Glomerular visceral epithelial cell (primary cell): ENCODE data around the gene FNDC3A.
"Not testable (repeated sequence)": the region's sequence is repeated elsewhere in the genome, so short reads cannot be mapped to it uniquely, and the experiment has no call there.

Experiments used
- DNase-seq: peaks from one replicate; pipeline ENCODE4 v3.0.0-alpha.2; 2016; ENCODE audit errors: extremely low spot score

Gene FNDC3A

DNA sequence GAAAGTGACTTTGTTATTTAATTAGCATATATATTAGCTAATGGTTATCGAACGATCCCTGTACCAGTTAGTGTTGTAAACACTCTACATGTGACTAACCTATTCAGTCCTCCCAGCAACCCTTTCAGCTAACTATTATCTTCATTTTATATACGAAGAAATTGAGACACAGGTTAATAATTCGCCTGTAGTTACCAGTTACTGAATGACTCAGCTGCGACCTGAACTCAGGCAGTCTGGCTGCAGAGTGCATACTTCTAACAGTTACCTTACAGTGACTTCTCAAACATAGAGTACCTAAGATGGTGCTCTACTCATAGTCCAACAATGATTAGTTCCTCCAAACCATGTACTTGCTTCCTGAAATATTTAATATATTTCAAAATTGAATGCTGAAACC, 117.7 kb downstream of the FNDC3A start:
- peak; percentile 21 for DNase-seq

DNA sequence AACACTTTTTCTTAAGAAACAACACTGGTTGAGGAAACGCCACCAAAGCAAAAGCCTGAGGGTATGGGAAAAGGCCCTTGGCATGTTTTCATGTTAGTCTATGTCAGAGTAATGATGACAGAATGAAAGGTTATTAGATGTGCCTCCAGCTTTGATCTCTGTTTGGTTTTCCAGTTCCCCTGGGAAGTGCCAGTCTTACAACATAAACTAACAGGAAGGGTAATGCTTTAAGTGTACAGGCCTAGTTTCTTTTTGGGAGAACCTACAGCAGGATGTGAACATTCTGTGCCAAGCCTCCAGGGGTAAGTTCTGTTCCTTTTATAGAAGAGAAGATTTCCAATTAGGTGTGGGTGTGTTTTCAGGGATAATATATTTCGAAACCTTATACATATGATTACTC, 121.7 kb downstream of the FNDC3A start:
- peak; percentile 19 for DNase-seq

GRCh38 chr13:49098198-49098597, 122.5 kb downstream of the FNDC3A start:
- DNase-seq = peak; percentile 62

- DNase-seq = peak; percentile 24
These were observed 123.2 kb downstream of the FNDC3A start for GRCh38 chr13:49098771-49099512.

DNA sequence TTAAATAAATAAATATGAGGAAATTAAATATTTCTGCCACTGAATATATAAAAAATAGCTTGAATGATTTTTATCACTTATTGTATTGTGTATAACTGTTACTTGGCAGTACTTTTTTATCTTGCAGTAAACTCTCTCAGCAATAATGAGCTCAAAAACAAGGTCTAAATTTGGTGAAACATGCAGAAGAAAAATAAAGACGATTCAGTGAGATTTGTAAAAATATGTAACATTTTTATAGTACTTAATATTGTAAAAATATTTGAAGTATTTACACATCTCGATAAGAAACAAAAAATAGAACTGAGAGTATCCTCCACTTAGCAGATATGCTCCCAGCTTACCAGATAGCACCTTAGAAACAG, 123.8 kb downstream of the FNDC3A start:
- DNase-seq = no peak

DNA sequence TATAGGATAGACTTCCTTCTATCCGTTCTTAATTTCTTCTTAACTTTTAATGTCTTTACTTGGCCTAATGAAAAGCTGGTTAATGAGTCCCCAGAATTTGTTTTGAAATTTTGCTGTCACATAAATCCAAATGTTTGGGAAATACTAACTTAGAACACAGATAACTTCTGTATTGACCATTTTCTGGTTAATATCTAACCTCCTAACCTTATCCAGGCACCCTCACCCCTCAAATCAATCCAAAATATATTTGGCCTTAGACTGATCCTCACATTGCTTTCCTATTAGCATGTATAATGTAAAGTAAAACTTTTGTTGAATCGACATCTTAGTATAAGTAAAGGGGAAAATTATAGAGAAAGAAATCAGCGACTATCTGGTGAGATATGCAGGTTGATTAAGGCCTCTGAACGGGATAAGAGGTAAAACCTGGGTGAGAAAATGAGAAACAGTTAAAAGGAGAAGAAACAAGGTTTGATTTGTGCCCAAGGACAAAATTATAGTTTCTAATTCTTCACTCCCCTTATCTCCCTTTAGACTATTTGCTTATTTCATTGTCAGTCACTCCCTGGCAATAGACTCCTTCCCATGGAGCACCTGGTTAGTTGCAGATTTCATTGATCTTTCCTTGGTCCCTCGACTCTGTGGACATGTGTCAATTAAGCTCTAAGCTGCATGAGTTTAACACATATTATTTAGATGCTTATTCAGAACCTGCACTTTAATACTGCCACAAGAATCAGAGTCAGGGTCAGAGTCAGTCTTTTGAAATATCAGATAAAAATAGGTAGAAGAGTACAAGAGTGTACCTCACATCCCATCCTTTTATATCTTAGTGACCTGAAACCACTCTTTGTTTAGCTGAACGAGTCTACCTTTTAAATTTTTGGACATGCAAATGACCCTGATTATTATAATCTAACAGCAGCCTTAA, 125.2 kb downstream of the FNDC3A start:
- DNase-seq = no peak

GRCh38 chr13:49108196-49108595, 132.5 kb downstream of the FNDC3A start:
- DNase-seq = no peak

DNA sequence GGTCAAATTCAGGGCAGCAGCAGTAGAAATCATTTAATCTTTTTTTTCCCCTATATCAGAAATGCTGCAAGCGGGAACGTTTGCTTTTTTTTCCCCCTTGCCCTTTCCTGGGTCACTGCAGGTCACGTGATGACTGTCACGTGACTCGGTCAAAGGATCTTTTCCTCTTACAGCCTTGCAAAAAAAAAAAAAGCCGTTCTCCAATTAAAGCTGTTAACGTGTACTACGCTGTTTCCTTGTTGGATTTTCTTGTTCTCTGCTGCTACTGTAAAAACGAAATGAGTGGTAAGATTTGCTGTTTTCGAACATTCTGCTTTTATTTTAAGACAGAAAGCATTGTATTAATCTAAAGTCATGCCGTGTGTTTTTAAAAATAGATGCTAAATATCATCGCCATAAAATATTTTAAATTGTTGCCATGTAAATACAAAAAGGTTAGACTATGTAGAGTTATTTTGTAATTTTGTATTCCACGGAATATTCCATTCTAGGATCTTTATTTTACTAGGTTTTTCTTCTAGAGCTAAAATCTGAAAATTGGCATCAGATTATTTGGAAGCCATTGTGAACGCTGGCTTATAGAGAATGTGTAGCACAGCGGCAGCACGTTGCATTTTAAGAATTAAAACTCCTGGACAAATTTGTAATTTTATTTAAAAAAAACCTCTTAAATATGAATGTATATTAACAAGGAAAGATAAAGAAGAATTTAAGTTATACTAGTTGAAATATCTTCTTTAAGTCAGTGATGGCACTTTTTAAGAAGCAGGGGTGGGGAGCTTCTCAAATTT, 134.6 kb downstream of the FNDC3A start:
- peak; percentile 85 for DNase-seq

DNA sequence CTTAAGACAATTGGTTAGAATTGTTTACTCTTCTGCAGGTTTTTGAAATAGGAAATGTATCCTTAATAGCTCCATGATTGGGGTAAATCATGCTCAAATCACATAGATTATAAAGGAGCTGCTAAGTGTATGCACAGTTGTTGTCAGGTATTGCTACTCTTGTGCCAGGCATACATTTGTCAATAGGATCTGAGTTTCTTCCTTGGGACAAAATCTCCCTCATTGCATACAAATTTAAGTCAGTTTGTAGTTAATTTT, 135.1 kb downstream of the FNDC3A start:
- peak; percentile 3 for DNase-seq

DNA sequence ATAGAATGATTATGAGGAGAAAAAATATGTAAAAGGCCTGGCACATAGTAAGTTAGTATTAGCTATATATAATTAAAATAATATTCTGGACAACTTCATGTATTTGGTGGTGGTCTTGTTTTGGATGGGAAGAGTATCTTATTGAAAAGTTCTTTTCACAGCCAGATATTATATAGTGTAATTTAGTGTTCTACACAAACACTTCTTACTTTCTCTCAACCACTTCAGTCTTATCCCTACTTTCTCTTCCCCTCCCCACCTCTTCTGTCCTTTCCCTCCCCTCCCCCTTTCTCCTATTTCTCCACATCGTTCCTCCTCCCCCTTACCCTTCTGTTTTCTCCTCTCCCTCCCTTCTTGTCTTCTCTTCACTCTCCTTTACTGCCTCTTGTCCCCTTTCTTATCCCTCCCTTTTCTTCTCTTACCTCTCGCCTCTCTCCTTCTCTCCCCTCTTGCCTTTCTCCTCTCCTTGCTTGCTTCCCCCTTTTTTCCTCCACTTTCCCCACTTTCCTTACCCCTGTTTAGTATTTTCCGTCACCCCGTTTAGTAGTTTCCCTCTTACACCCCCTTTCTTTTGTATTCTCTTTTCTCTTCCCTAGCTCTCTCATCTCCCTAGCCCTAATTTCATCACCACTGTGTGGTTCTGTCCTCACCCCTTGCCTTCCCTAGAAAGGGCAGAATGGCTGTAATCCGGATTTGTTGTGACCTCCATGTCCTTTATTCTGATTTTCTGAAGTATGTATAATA, 137.2 kb downstream of the FNDC3A start:
- DNase-seq = peak; percentile 14

- DNase-seq = peak; percentile 45
These were observed 138.0 kb downstream of the FNDC3A start for GRCh38 chr13:49113526-49114286.

- DNase-seq = no peak
These were observed 141.2 kb downstream of the FNDC3A start for GRCh38 chr13:49116873-49117272.

DNA sequence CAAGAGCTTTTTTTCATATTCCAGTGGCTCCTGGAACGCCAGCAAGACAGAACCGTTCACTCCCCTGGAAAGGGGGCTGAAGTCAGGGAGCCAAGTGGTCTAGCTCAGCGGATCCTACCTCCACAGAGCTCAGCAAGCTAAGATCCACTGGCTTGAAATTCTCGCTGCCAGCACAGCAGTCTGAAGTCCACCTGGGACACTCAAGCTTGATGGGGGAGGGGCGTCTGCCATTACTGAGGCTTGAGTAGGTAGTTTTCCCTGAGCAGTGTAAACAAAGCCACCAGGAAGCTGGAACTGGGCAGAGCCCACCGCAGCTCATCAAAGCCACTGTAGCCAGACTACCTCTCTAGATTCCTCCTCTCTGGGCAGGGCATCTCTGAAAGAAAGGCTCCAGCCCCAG, 142.7 kb downstream of the FNDC3A start:
- DNase-seq = not testable (repeated sequence)

DNA sequence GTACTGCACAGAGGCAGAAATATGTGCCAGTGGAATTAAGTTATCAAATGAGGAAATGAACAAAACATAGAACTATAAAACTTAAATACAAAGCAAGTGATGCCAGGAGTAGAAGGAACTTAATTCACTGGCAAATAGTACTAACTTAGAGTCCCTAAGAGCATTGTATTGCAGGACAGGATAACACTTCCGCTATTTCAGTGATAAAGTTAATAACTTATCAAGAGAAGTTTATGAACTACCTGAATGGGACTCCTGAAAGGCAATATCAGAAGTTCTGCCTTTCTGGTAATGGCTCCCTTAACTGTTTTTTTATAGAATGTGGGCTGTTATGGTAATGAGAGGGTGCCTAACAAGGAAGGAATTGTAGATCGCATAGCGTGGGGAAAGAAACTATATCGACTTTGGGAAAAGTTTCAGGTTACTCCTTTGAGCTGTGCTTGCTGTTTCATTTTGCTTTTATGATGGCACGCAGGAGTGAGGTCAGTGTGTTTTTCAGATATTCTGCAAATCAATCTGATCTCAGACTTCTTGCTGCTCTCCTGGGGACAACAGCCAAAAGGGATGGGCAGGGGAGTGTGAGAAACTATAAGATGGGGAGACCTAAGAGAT, 149.1 kb downstream of the FNDC3A start:
- DNase-seq = no peak

- no peak for DNase-seq
These were observed 150.3 kb downstream of the FNDC3A start for GRCh38 chr13:49125964-49126524.

GRCh38 chr13:49132479-49133002, 156.8 kb downstream of the FNDC3A start:
- DNase-seq = no peak

DNA sequence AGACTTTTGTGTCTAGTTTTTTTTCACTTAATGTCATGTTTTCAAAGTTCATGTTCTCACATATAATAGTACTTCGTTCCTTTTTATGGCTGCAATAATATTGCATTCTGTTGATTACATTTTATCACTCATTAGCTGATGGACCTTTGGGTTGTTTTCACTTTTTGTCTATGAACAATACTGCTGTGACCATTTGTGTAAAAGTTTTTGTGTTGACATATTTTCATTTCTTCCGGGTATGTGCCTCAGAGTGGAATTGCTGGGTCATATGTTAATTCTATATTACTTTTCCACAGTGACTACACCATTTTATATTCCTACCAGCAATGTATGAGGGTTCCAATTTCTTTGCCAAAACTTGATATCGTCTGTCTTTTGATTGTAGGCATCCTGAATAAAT, 158.6 kb downstream of the FNDC3A start:
- no peak for DNase-seq

- not testable (repeated sequence) for DNase-seq
These were observed 161.5 kb downstream of the FNDC3A start for GRCh38 chr13:49137138-49137643.

GRCh38 chr13:49140910-49141611, 165.3 kb downstream of the FNDC3A start:
- DNase-seq = no peak
